ENCODE results near the gene SMYD3. TPM values are rescaled to one million over a fixed set of nuclear protein-coding genes. Genes with fewer than 3 reads are reported as not detected.

SMYD3 gene
- total RNA-seq, 2 experiments from 2014 or later = 17.1 TPM

DNA sequence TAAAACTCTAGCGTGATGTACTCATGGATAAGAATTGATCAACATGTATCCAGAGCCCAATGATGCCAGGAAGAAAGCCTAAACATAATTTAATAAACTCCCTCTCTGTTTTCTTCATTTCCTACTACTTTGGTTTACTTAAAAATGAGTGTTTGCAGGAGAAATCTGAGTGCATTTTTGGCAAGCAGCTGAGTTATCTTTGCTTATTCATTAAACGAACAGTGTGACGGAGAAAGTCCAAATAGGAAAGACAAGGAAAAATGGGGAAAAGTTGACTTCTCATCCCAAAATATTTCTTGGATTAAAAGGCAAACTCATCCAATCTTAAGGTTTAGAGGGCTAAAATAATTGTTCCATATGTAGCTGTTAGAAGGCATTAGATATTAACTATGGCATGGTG lies 496.7 kb downstream of the SMYD3 start:
- ChIA-PET CTCF (interaction anchor here (1.4 kb wide), 1 partner anchor 13 kb away, joined by 3 read pairs; no protein-coding TSS in a partner anchor), POLR2A (no interaction called here)
- no peak overlapping the region for H3K4me3 Mint-ChIP-seq
- H3K27me3 Mint-ChIP-seq = no peaks in the 10 kb centered on the region
- no peaks in the 10 kb centered on the region for H3K9me3 Mint-ChIP-seq
- no peaks in the 10 kb centered on the region for H3K36me3 Mint-ChIP-seq (ENCODE audit: low read depth)
- no peak overlapping the region for H3K27ac Mint-ChIP-seq
- H3K4me1 Mint-ChIP-seq = peaks cover 4% of the 10 kb centered on the region
- DNase-seq = no peak

DNA sequence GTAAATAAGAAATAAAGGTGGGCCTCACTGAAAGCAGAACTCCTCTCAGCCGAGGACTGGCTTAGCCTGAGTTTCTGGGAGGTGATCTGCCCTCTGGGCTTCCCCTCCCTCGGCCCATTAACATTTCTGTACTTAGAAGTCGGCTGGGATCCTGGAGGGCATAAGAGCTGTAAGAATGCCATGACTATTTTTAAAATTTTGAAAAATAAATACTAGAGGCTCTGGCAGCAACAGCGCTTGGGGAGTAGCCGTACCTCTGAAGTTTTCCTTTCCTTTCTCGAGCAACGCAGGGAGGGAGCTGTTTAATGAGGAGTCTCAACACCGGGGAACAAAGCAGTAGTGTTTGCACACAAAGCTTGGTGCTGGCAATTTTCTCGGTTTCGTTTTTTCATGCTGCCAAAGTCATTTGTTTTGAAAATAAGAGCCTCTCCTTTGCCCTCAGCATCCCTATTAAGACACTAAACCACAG lies 498.7 kb downstream of the SMYD3 start:
- no peaks in the 10 kb centered on the region for H3K9me3 Mint-ChIP-seq
- ChIA-PET POLR2A (no interaction called here), CTCF (no interaction called here)
- peaks cover 4% of the 10 kb centered on the region for H3K4me1 Mint-ChIP-seq
- H3K36me3 Mint-ChIP-seq (ENCODE audit: low read depth) = no peaks in the 10 kb centered on the region
- H3K27ac Mint-ChIP-seq = no peak overlapping the region
- no peak for DNase-seq
- no peaks in the 10 kb centered on the region for H3K27me3 Mint-ChIP-seq
- no peak overlapping the region for H3K4me3 Mint-ChIP-seq

DNA sequence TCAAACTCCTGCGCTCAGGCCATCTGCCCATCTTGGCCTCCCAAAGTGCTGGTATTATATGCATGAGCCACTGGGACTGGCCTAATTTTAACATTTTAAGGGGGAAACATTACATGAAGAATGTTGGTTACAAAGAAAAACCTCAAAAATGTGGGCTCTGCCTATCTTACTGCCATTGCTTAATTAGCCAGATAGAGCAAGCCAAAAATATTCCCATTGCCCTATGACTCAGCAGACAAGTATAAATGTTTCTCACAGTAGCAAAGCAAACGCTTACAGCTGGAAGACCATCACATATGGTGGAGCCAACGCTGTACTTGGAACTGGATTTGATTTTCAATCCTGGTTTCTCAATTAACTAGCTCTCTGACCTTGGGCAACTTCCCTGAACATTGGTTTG lies 502.0 kb downstream of the SMYD3 start:
- Mint-ChIP-seq H3K4me3 (no peak overlapping the region), H3K27me3 (no peaks in the 10 kb centered on the region), H3K36me3 (ENCODE audit: low read depth) (no peaks in the 10 kb centered on the region), H3K9me3 (no peaks in the 10 kb centered on the region), H3K27ac (no peak overlapping the region), H3K4me1 (no peaks in the 10 kb centered on the region)
- no peak for DNase-seq
- POLR2A ChIA-PET = no interaction called here
- CTCF ChIA-PET = interaction anchor here (0.8 to 1.0 kb wide), 3 partner anchors 10 to 852 kb away, joined by 3 read pairs; no protein-coding TSS in a partner anchor

DNA sequence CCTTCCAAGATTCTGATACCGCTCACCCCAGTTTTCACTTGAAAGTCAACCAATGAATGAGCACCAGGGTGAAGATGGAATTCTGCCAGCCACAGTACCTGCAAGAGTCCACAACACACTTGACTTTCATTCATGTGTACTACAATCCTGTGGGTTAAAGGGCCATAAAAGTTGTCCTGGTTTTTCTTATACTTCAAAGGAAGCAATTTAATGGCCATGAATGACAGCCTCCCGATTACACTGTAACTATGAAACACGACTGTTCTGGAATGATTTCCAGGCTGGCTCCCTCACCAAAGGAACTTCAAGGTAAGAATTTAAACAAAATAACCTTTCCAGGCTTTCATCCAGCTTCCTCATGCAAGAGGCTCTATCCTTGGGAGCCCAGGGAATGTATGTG lies 502.8 kb downstream of the SMYD3 start:
- Mint-ChIP-seq H3K27ac (no peak overlapping the region), H3K4me3 (no peak overlapping the region), H3K27me3 (no peaks in the 10 kb centered on the region), H3K36me3 (ENCODE audit: low read depth) (no peaks in the 10 kb centered on the region), H3K9me3 (no peaks in the 10 kb centered on the region), H3K4me1 (no peaks in the 10 kb centered on the region)
- ChIA-PET CTCF (interaction anchor here (0.9 to 1.0 kb wide), 2 partner anchors 848 to 851 kb away, joined by 3 read pairs; no protein-coding TSS in a partner anchor), POLR2A (no interaction called here)
- DNase-seq = no peak

DNA sequence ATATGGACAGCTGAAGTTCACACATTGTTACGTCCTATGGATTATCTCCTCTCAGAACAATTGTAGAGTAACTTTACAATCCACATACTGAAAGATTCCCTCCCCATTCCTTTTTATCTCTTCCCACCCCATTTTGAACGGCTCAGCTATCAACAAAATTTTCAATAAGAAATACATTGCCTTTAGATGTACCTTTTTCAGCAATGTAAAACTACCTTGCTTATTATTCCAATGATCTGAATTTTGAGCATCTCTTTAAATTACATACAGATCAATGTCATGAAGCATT lies 503.7 kb downstream of the SMYD3 start:
- H3K27ac Mint-ChIP-seq = no peak overlapping the region
- no peaks in the 10 kb centered on the region for H3K27me3 Mint-ChIP-seq
- no peaks in the 10 kb centered on the region for H3K4me1 Mint-ChIP-seq
- no peak overlapping the region for H3K4me3 Mint-ChIP-seq
- no peak for DNase-seq
- ChIA-PET CTCF (interaction anchor here (1.1 kb wide), 1 partner anchor 851 kb away, joined by 6 read pairs; no protein-coding TSS in a partner anchor), POLR2A (no interaction called here)
- H3K9me3 Mint-ChIP-seq = no peaks in the 10 kb centered on the region
- H3K36me3 Mint-ChIP-seq (ENCODE audit: low read depth) = no peaks in the 10 kb centered on the region

DNA sequence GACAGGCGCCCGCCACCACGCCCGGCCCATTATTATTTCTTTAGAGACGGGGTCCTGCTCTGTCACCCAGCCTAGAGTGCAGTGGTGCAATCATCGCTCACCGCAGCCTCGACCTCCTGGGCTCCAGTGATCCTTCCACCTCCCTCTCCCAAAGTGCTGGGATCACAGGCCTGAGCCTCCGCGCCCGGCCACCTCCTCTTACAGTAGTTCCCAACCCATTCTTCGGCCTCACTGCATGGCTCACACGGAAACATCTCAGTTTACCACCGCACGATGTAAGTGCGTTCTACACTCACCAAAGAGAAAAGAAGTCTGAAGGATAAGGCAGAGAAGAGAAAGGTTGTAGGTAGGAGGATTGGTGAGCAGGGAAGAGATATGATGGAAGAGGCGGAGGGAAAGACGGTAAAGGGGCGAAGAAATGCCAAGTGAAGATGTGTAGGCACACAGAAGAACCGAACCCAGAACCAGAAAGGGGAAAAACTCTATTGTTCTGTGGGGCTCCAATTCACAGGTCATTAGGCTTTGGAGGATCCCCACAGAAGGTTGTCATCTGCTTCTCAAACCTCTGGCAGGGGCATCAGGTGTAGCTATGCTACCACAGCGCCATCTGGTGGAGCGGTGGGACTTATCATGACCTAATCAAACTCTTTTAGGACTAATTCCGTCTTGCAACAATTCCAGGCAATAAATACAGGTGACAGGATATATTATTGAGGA lies 504.2 kb downstream of the SMYD3 start:
- POLR2A ChIA-PET = no interaction called here
- CTCF ChIA-PET = interaction anchor here (1.1 kb wide), 1 partner anchor 850 kb away, joined by 6 read pairs; no protein-coding TSS in a partner anchor
- H3K36me3 Mint-ChIP-seq (ENCODE audit: low read depth) = no peaks in the 10 kb centered on the region
- H3K9me3 Mint-ChIP-seq = no peaks in the 10 kb centered on the region
- peak; percentile 86 for DNase-seq
- no peak overlapping the region for H3K4me3 Mint-ChIP-seq
- H3K4me1 Mint-ChIP-seq = no peaks in the 10 kb centered on the region
- no peaks in the 10 kb centered on the region for H3K27me3 Mint-ChIP-seq
- H3K27ac Mint-ChIP-seq = no peak overlapping the region

DNA sequence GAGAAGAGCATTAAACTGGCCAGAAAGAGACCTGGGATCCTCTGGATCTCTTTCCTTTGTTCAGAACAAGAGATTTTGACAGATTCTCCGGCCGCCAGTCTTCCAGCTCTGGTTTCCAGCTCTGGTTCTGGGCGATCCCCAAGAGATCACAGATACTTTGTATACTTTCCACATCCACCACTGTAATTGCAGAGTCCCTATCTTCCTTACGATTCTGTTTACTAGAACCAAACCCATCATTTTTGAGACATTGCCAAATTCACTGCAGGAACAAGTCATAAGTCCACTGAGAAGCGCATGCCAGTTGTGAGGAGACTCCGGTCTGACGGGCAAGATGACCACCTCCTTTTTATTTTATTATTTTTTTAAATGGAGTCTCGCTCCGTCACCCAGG lies 505.2 kb downstream of the SMYD3 start:
- Mint-ChIP-seq H3K4me1 (no peaks in the 10 kb centered on the region), H3K27ac (no peak overlapping the region), H3K9me3 (no peaks in the 10 kb centered on the region), H3K27me3 (no peaks in the 10 kb centered on the region), H3K4me3 (no peak overlapping the region), H3K36me3 (ENCODE audit: low read depth) (no peaks in the 10 kb centered on the region)
- ChIA-PET POLR2A (no interaction called here), CTCF (no interaction called here)
- DNase-seq = no peak

DNA sequence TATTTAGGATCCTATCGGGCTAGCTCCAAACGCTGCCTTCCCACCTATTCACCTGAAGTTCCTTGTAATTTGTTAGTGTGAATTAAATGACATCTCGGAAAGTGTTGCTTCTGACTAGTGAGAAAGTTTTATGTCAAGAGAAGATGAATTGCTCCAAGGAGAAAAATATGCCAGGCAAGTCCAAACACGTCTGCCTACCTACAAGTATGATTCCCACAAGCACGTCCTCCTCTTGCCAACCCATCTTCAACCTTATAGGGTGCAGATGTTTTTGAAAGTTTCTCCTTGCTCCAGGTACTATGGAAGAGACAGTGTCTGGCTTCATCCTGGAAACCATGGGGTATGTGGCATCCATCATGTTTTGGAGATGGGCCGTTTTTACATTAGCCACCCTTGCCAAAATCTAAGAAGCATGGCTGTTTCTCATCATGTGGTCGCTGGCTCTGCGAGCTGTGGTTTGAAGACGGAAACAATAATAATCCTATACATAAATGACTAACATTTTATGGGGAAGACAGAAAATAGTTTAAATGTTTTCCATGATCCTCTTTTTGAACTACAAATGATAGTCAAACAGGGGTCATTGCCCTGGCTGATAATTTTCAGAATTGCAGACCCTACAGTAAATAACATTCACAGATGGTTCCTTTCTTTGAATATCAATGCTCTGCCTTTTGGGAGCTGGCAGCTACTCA lies 505.8 kb downstream of the SMYD3 start:
- Mint-ChIP-seq H3K4me3 (no peak overlapping the region), H3K4me1 (no peaks in the 10 kb centered on the region), H3K27ac (no peak overlapping the region), H3K36me3 (ENCODE audit: low read depth) (no peaks in the 10 kb centered on the region), H3K9me3 (no peaks in the 10 kb centered on the region), H3K27me3 (no peaks in the 10 kb centered on the region)
- POLR2A ChIA-PET = no interaction called here
- DNase-seq = no peak
- CTCF ChIA-PET = no interaction called here

DNA sequence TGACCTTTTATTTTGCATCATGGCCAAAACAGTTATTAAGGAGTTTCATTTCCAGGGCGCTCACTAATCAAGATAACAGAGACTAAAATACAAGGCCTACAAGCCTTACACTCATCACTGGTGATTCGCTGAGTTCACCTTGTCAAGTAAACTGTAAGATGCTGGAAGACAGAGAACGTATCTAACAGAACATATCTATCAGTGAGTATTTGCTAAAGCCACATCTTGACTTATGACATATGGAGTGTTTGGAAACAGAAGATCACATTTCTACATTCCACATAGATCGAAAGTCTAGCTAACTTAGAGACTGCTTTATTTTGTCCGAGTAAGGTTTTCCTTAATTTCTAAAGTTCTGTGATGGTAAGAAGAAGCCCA lies 506.5 kb downstream of the SMYD3 start:
- no peak overlapping the region for H3K4me3 Mint-ChIP-seq
- H3K27ac Mint-ChIP-seq = no peak overlapping the region
- no peaks in the 10 kb centered on the region for H3K36me3 Mint-ChIP-seq (ENCODE audit: low read depth)
- CTCF ChIA-PET = interaction anchor here (0.6 kb wide), 1 partner anchor 17 kb away, joined by 3 read pairs; no protein-coding TSS in a partner anchor
- H3K4me1 Mint-ChIP-seq = no peaks in the 10 kb centered on the region
- POLR2A ChIA-PET = no interaction called here
- no peak for DNase-seq
- H3K27me3 Mint-ChIP-seq = no peaks in the 10 kb centered on the region
- H3K9me3 Mint-ChIP-seq = no peaks in the 10 kb centered on the region

DNA sequence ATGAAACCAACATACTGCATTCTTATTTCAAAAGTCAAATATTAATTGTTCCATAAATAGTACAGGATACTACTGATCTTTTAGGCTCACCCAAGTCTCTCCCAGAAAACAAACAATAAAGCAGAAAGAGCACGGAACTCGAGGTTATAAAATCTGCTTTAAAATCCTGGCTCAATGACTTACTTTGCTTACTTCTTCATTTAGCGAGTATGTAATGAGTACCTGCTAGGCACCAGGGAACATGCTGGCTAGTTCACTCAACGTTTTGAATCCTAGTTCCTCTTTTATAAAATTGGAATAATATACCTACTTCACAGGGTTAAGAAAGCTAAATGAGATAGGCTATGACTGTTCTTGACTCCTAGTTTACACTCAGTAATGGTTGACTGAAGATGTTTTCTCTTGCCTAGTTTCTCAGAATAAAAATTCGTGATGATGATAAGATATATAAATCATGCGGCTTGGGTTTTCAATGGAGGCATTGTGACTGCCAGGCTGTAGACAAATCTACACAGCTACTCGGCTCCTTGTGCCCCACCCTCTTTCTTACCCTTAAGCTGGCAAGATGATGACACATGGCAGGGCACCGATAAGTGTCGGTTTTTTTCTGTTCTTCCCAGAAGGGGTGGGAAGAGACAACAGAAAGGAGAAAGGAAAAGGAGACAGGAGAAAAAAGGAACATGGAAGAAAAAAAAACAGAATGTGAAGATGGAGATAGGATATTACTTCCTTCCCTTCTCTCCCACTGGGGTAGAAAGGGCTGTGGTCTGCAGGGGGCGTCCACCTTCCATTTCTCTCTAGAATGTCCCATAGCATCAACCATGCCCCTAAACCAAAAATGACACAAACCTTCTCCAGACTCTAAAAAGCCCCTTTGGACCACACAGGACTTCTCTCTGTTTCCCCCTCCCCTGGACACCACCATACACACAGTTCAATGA lies 507.1 kb downstream of the SMYD3 start:
- Mint-ChIP-seq H3K27ac (no peak overlapping the region), H3K27me3 (no peaks in the 10 kb centered on the region), H3K36me3 (ENCODE audit: low read depth) (no peaks in the 10 kb centered on the region), H3K9me3 (no peaks in the 10 kb centered on the region), H3K4me3 (no peak overlapping the region), H3K4me1 (no peaks in the 10 kb centered on the region)
- DNase-seq = no peak
- ChIA-PET POLR2A (no interaction called here), CTCF (interaction anchor here (0.6 to 1.7 kb wide), 2 partner anchors 16 to 844 kb away, joined by 3 to 4 read pairs; no protein-coding TSS in a partner anchor)

DNA sequence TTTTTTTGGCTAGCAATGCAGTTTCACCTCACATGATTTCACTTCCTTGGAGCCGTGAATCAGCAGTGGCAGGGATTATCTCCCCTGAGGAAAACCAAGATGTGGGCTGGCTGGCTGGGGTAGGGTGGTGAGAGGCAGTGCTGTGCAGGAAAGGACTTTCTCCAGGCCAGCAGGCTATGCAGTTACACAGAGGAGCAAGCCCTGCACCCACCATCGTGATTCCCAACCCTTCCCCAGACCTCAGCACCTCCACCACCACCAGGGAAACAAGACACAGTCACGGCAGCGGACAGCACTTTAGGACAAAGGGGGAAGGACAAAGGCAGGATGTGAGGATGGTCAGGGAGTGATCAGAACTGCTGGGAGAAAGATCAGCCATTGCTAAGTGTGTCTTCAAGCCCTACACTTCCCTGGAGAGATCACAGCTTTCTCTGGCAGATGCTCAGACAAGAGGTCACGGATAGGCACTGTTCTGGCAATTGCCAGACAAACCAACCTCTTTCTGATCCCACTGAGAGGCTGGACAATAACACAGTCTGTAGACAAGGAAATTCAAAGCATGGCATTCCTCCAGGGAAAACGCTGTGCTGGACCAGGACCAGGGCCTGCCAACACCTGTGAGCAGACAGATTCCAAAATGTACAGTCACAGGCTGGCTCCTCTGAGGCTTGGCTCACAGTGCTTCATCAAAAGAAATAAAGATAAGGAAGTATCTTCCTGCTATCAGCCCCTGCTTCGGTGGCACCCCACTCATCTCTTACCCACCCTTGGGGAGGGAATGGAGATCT lies 509.4 kb downstream of the SMYD3 start:
- Mint-ChIP-seq H3K4me1 (no peaks in the 10 kb centered on the region), H3K4me3 (no peak overlapping the region), H3K36me3 (ENCODE audit: low read depth) (no peaks in the 10 kb centered on the region), H3K27ac (no peak overlapping the region), H3K9me3 (peaks cover 2% of the 10 kb centered on the region), H3K27me3 (no peaks in the 10 kb centered on the region)
- ChIA-PET CTCF (no interaction called here), POLR2A (no interaction called here)
- no peak for DNase-seq

DNA sequence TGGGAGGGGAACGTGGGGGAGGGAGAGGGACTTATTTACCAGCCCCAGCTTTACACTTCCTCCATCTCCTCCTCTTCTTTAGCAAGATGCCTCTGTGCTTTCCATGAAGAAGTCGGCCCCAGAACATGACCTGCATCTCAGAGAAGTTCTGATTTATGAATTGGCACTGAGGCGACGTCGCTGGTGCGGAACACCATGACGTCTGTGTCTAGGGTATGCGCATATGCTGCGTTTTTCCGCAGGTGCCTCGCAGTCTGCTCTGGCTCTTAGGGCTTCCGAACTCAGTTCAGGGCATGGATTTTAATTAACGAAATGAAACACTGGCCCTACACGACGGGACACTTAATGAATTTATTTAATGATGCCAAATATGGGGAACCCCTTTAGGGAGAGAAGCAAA lies 510.3 kb downstream of the SMYD3 start:
- POLR2A ChIA-PET = no interaction called here
- DNase-seq = no peak
- peaks cover 2% of the 10 kb centered on the region for H3K9me3 Mint-ChIP-seq
- no peak overlapping the region for H3K27ac Mint-ChIP-seq
- CTCF ChIA-PET = no interaction called here
- H3K4me3 Mint-ChIP-seq = no peak overlapping the region
- no peaks in the 10 kb centered on the region for H3K36me3 Mint-ChIP-seq (ENCODE audit: low read depth)
- no peaks in the 10 kb centered on the region for H3K4me1 Mint-ChIP-seq
- H3K27me3 Mint-ChIP-seq = no peaks in the 10 kb centered on the region

Measured in activated CD4-positive, alpha-beta T cell treated with anti-CD3 and anti-CD28 coated beads, Interleukin-2, amount 10 ng/mL, durations not matched to agents 7 days and 5 days (primary cell).